H4 (cell line): Measurements from ENCODE around the gene MAP9. TPM values are rescaled to one million over a fixed set of nuclear protein-coding genes. Genes with fewer than 3 reads are reported as not detected.
"Not testable (repeated sequence)": the region's sequence is repeated elsewhere in the genome, so short reads cannot be mapped to it uniquely, and the experiment has no call there.

ENCODE experiments used
- DNase-seq: peaks from one replicate; pipeline ENCODE4 v3.0.0-alpha.2; 2015; ENCODE audit warnings: low spot score
- total RNA-seq: library from RNA; depleted of rRNA; stranded (reverse); fragments of >200 nt; shearing (Covaris generic); gene quantifications from 2 replicates; pipeline ENCODE4 v1.2.3, GENCODE V29; 2014; rRNA removed

Gene MAP9
- total RNA-seq, 1 experiment from 2014 or later: 15.2 TPM

DNA sequence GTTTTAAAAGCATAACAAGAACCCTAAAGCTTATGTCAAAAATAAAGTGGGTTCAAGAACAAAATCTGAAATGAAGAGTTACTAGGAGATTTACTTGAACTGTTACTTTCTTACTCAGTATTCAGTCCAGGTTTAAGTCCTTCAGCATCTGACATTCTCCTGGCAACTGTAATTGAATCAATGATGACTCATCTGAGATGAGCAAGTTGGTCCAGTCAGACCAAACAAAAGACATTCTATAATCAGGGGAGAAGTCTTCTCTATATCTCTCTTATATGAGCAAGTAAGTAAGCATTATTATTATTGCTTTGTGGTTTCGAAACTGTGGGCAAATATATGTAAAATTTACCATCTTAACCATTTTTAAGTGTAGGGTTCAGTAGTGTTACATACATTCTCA is 34.6 kb downstream of the MAP9 start:
- no peak for DNase-seq

DNA sequence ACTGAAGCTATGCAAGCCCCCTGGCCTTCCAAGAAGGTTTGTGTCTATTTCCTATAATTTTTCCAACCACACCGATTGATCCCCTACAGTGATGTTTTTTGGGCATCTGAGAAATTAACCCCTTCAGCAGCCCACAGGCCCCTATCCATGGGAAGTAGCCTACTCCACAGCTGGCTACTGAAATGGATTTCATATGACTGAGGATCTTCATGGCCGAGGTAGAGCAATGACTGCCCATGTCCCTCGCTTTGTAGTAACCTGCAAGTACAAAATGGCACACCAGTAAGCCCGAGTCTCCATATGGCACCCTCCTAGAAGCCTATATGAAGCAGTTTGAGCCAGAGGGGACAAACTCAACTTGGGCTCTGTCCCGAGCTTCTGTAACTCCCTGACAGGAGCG is 36.8 kb downstream of the MAP9 start:
- no peak for DNase-seq

DNA sequence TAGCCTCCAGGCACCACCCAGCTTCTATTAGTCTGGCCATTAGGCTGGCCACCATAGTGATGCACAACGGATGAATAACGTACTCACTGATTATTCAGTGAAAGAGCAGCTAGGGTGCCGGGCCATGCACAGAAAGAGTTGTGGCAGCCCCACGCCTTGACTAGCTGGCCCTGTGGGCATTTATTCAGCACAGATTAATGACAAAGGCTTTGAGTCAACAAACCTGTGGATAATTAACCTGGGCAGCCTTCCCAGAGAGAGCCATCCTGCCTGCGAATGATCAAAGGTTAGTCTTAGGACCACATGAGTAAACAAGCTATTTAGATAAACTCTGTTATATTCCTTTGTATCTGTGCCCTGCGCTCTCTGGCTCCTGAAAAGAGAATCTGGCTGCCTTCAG is 37.2 kb downstream of the MAP9 start:
- DNase-seq: no peak

DNA sequence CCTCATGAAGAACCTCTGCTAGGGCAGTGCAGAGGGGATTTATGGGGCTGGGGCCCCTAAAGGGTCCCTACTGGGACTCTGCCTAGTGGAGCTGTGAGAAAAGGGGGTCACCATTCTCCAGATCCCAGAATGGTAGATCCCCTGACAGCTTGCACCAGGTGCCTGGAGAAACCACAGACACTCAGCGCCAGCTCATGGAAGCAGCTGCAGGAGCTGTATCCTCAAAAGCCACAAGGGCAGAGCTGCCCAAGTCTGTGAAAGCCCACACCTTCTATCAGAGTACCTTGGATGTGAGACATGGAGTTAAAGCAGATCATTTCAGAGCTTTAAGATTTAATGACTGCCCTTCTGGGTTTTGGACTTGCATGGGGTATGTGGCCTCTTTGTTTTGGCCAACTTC is 38.6 kb downstream of the MAP9 start:
- DNase-seq: no peak

DNA sequence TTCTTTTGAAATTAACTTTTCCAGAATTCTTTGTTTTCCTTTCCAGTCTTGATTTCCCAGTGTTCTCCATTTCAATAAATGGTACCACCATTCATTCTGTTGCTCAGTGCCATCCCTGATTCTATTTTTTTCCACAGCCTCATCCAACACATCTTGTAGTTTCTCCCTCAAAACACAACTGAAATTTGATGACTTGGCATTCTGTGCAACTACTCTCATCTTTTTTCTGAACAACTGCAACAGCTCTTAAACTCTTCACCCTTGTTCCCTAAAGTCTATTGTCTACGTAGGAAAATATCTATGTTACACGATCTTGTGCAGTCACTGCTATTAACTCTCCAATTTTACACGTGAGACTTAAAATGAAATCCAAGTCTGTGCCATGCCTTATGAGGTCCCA is 40.5 kb downstream of the MAP9 start:
- no peak for DNase-seq

DNA sequence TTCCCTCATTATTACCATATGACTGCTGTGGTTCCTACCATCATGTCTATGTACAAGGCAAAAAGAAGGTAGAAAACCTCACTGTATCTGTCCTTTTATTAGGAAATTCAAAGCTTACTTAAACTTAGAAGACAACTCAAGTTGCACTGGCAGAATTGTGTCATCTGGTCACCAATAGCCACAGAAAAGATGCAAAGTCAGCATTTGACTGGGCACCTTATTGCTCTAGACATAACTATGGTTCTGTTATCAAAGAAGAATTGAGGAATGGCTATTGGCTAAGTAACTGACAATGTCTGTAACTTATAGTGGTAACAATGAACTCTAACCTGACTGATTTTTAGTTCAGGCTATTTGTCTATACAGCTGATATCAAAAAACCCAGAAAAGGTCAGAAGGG is 45.3 kb downstream of the MAP9 start:
- no peak for DNase-seq

DNA sequence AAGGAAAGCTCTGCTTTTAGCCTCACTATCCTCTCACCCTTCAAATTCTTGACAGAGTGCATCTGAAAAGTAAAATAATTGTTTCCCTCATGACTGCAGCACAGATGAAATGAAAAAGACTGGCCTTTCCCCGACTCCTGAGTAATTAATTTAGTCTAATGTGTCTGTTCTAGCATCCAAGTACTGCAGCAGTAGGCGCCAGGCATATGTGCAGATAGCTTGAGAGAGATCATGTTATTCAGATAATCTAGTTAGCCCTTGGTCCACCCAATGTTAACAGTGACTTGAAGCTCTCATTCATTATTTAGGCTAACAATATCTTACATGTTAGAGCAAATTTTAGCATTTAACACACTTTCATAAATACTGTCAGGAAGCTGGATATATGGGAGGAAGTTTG is 54.0 kb downstream of the MAP9 start:
- no peak for DNase-seq

DNA sequence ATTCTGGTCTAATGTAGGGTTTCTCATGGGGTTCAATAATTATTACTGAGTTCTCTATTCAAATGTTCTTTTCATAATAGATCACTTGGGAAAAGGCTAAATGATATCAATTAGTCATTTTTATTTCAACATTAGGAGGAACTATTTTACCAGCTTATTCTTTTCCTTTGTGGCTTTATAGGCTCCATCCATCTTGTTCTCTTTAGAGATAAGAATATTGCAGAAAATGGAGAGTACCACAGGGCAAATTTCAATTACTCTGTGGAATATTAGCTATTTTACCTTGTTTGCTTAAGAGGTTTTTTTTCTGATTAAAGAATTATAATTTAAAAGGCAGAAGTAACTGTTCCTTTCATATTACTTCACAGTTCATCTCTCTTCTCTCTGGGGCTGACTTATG is 55.8 kb downstream of the MAP9 start:
- DNase-seq: no peak

DNA sequence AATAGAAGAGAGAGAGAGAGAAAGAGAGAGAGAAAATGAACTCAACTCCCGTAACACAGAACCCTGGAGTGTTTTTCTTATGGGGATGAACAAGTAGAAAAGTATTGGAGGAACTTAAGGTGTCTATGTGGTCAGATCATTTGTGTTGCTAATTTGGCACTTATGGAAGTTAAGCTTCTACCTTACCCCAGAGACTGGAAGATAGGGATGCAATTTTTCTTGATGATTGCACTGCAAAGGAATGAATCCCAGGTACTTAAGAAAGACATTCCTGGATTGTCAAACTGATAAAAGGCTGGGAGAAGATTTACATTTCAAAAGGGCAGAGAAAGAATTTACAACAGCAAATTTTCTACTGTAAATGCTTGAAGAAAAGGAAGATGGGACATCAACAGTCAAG is 57.2 kb downstream of the MAP9 start:
- DNase-seq: no peak

DNA sequence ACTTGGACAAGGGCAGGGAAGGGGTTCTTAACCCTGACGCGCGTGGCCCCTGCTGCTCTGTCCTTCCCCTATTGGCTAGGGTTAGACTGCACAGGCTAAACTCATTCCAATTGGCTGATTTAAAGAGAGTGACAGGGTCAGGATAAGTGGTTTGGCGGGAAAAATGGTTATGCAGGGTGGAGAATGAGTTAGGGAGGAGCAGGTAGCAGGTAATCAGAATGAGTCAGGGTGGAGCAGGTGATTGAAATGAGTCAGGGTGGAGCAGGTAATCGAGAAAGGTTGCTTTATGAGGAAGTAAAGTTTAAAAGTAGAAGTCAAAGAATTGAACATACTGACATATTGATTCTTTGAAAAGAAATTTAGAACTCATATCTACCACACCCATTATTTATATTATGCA is 64.7 kb downstream of the MAP9 start:
- not testable (repeated sequence) for DNase-seq

DNA sequence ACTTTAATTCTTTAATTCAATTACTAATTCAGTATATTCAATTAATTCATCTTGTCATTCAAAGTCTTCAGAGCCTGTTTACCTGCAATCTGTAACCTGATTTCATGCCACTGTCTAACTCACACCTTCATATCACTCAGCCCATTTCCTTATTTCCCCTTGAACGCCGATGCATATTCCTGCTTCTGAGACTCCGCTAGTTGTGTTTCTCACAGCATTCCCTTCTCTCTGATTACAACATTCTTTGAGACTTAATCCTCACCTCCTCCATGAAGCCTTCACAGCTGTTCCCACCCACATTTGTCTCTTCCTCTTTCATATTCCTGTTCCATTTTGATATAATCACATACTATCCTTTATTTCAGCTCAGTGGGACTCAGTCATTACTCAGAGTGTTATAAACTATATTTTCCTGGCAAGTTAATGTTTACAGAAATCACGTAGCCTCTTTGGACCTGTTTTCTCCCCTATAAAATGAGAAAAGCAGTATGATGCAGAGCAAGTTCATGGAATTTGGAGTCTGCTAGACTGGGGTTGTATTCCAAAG is 69.0 kb downstream of the MAP9 start:
- no peak for DNase-seq

DNA sequence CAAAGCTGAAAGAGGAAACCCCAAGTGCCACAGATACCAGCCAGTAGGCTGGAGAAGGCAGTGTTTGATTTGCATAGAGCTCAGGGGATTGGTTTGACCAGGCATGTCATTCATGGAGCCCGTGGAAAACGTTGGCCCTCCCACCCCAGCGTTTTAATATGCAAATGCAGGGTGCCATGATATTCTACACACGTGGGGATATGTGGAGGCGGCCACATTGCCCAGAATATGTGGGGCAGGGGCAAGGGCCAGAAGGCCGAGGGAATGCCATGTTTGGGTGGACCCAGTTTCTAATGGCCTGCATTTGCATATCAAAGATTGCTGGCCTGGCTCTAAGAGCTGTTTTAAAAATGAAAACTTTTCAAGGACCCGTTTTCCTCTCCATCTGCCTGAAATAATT is 71.1 kb downstream of the MAP9 start:
- no peak for DNase-seq

DNA sequence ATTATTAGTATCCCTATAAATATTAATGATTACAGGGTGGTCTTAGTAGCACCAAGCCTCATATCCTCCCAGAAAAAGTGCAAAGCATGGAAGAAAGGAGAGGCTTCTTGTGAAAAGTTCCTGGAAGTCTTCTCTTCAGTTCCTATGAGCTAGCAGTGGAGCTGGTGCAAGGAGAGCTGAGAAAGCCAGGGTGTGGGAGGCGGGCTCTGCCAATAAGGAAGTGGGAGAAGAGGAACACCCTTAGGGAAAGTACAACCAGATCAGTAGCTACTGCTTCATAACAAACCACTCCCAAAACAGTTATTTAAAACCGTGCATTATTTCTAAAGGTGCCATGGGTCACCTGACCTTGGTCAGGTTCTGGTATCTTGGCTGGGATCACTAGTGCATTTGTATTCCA is 72.4 kb downstream of the MAP9 start:
- DNase-seq: no peak

DNA sequence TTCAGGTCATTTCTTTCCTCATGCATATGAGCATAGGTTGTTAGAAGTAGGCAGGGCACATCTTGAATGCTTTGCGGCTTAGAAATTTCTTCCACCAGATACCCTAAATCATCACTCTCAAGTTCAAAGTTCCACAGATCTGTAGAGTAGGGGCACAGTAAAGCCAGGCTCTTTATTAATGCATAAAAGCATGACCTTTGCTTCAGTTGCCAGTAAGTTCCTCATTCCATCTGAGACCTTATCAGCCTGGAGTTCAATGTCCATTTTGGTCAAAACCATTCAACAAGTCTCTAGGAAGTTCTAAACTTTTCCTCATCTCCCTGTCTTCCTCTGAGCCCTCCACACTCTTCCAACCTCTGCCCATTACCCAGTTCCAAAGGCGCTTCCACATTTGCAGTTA is 77.7 kb downstream of the MAP9 start:
- no peak for DNase-seq

Other genes starting within 250 kb of the MAP9 start
- gene NPY2R, start 168.3 kb downstream of the MAP9 start, total RNA-seq: not detected in 2 replicates